A549 (cell line): ENCODE results near the gene GTF2A1. TPM values are rescaled to one million over a fixed set of nuclear protein-coding genes. Genes with fewer than 3 reads are reported as not detected.

ENCODE experiments used
- ATAC-seq, 2 experiments: fragments of 200-7000 bp in 1 of 2; fragments of >200 bp in 1 of 2; cut with Nextera tagmentation in 1 of 2; cut with Tn5 transposase in 1 of 2; 3 replicates each; pipeline versions ENCODE4 v1.8.0 to v1.9.1; 2018 to 2020; ENCODE audit warnings: mild to moderate bottlenecking in 1 of 2, moderate library complexity in 1 of 2
- CTCF ChIA-PET: fragments of 300-600 bp; sonication (Branson Sonifier 250); formaldehyde crosslinking; extraction: SDS; loops from one replicate; lab custom pipeline; 2021; ENCODE audit warnings: antibody characterized with exemption, inconsistent platforms; lab: Yijun Ruan, JAX
- POLR2A ChIA-PET: fragments of 350-600 bp; formaldehyde crosslinking; extraction: SDS; loops from one replicate; lab custom pipeline; 2021; ENCODE audit warnings: antibody characterized with exemption, inconsistent platforms; lab: Yijun Ruan, JAX
- DNase-seq, 2 experiments: peaks; one replicate each; pipeline versions ENCODE4 v3.0.0 to v3.0.0-alpha.2; 2011 to 2016; ENCODE audit warnings: low read depth in 1 of 2, low spot score in 1 of 2
- FAIRE-seq: peaks from 2 replicates; lab custom pipeline; 2011; peaks lifted over from hg19 to GRCh38; lab: Jason Lieb, UNC
- H3K27ac ChIP-seq, 2 experiments: fragments of >200 bp; sonication (Bioruptor Twin); formaldehyde crosslinking; 3 replicates each; pipeline ENCODE4 v1.5.1; 2016 to 2017
- H3K4me1 ChIP-seq: fragments of >200 bp; sonication (Bioruptor Twin); formaldehyde crosslinking; 3 replicates; pipeline ENCODE4 v1.6.1; 2016
- H3K4me2 ChIP-seq: fragments of >200 bp; sonication (Bioruptor Twin); formaldehyde crosslinking; 3 replicates; pipeline ENCODE4 v1.6.1; 2016
- H3K4me3 ChIP-seq: fragments of >200 bp; sonication (Bioruptor Twin); formaldehyde crosslinking; 3 replicates; pipeline ENCODE4 v1.5.1; 2016
- H3K9me3 ChIP-seq: fragments of >200 bp; sonication (Bioruptor Twin); formaldehyde crosslinking; 3 replicates; pipeline ENCODE4 v1.6.1; 2016
- CEBPB ChIP-seq, 2 experiments: fragments of >200 bp in 1 of 2; sonication (Bioruptor Twin) in 1 of 2; formaldehyde crosslinking in 1 of 2; IDR thresholded peaks; 2 replicates each; pipeline ENCODE4 v1.6.1; 2012 to 2016
- CHD2 ChIP-seq: fragments of 150-350 bp; IDR thresholded peaks from 2 replicates; pipeline ENCODE4 v1.6.1; 2014; ENCODE audit warnings: low read length; ENCODE audit not compliant: partially characterized antibody
- CHD4 ChIP-seq: fragments of 200-600 bp; sonication (generic); IDR thresholded peaks from 2 replicates; pipeline ENCODE4 v1.6.1; 2016; ENCODE audit warnings: antibody characterized with exemption, mild to moderate bottlenecking, borderline replicate concordance
- ESRRA ChIP-seq: fragments of 150-350 bp; IDR thresholded peaks from 2 replicates; pipeline ENCODE4 v1.6.1; 2014; ENCODE audit warnings: mild to moderate bottlenecking, low read length, borderline replicate concordance
- FOSB ChIP-seq: fragments of 250-450 bp; sonication (Bioruptor Pico); IDR thresholded peaks from 2 replicates; pipeline ENCODE4 v1.5.0; 2020; ENCODE audit warnings: mild to moderate bottlenecking, moderate library complexity
- GATA3 ChIP-seq: IDR thresholded peaks from 2 replicates; pipeline ENCODE4 v1.6.1; 2012; ENCODE audit warnings: borderline replicate concordance
- HOXB13 ChIP-seq: fragments of 250-450 bp; sonication (Bioruptor Pico); IDR thresholded peaks from 2 replicates; pipeline ENCODE4 v1.5.0; 2020; ENCODE audit warnings: low read depth, mild to moderate bottlenecking, moderate library complexity
- JUN ChIP-seq, 2 experiments: fragments of >200 bp; sonication (Bioruptor Twin); formaldehyde crosslinking; IDR thresholded peaks; 2 replicates in 1 of 2; 3 replicates in 1 of 2; pipeline ENCODE4 v1.6.1; 2016 to 2017
- JUNB ChIP-seq: fragments of >200 bp; sonication (Bioruptor Twin); formaldehyde crosslinking; IDR thresholded peaks from 2 replicates; pipeline ENCODE4 v1.6.1; 2016
- KDM5A ChIP-seq: fragments of 200-600 bp; sonication (generic); IDR thresholded peaks from 2 replicates; pipeline ENCODE4 v1.6.1; 2016; ENCODE audit warnings: antibody characterized with exemption, mild to moderate bottlenecking
- MYC ChIP-seq: IDR thresholded peaks from 2 replicates; pipeline ENCODE4 v1.6.1; 2012; ENCODE audit warnings: mild to moderate bottlenecking, inconsistent platforms, low read length, improper control_type of control experiment, borderline replicate concordance
- NFE2L2 ChIP-seq: fragments of 150-350 bp; conservative IDR thresholded peaks from 2 replicates; pipeline ENCODE4 v1.6.1; 2014; ENCODE audit warnings: low read length
- PHF8 ChIP-seq: fragments of 200-600 bp; sonication (generic); IDR thresholded peaks from 2 replicates; pipeline ENCODE4 v1.6.1; 2016; ENCODE audit warnings: low read depth, mild to moderate bottlenecking, antibody characterized with exemption, moderate library complexity, borderline replicate concordance
- POLR2AphosphoS2 ChIP-seq: conservative IDR thresholded peaks from 2 replicates; pipeline ENCODE4 v1.6.1; 2012; ENCODE audit warnings: low read length, improper control_type of control experiment, inconsistent platforms
- RAD21 ChIP-seq, 2 experiments: fragments of >200 bp in 1 of 2; sonication (Bioruptor Twin) in 1 of 2; formaldehyde crosslinking in 1 of 2; IDR thresholded peaks in 1 of 2; conservative IDR thresholded peaks in 1 of 2; 2 replicates in 1 of 2; 3 replicates in 1 of 2; pipeline ENCODE4 v1.6.1; 2012 to 2018; ENCODE audit warnings: inconsistent platforms in 1 of 2
- RARB ChIP-seq: fragments of 250-450 bp; sonication (Bioruptor Pico); IDR thresholded peaks from 2 replicates; pipeline ENCODE4 v1.8.0; 2021; ENCODE audit warnings: mild to moderate bottlenecking, moderate library complexity
- TP53 ChIP-seq: fragments of 250-450 bp; sonication (Bioruptor Pico); IDR thresholded peaks from 2 replicates; pipeline ENCODE4 v1.5.0; 2021; ENCODE audit warnings: mild to moderate bottlenecking, moderate library complexity
- ZC3H11A ChIP-seq: fragments of 450-650 bp; IDR thresholded peaks from 2 replicates; pipeline ENCODE4 v1.6.1; 2014; ENCODE audit warnings: antibody characterized with exemption, mild to moderate bottlenecking
- WGBS: methylation state at CpG from one replicate; pipeline ENCODE4 v1.1.6; 2017; ENCODE audit errors: missing lambda C conversion rate; 5-methylcytosine and 5-hydroxymethylcytosine counted together
- polyA plus RNA-seq, 4 experiments: library from polyadenylated mRNA; depleted of rRNA in 3 of 4; stranded (reverse); fragments of >200 nt; fragmentation: RNase III in 1 of 4; extraction: RNeasy Plus Mini Kit Qiagen cat#74134 plus additional on column Dnase treatment in 1 of 4; gene quantifications; 2 replicates in 3 of 4; 3 replicates in 1 of 4; pipeline ENCODE4 v1.2.3, GENCODE V29; 2011 to 2017
- TF ChIP-seq, protein P1 (sequence below): fragments of >200 bp; sonication (Bioruptor Twin); formaldehyde crosslinking; IDR thresholded peaks from 2 replicates; pipeline ENCODE4 v1.6.1; 2016
- TF ChIP-seq, protein P2 (sequence below): fragments of 200-600 bp; sonication (generic); IDR thresholded peaks from 2 replicates; pipeline ENCODE4 v1.6.1; 2016; ENCODE audit warnings: antibody characterized with exemption, mild to moderate bottlenecking, moderate library complexity
- TF ChIP-seq, protein P3 (sequence below): IDR thresholded peaks from 2 replicates; pipeline ENCODE4 v1.6.1; 2012
- TF ChIP-seq, protein P4 (sequence below): fragments of >200 bp; sonication (Bioruptor Twin); formaldehyde crosslinking; IDR thresholded peaks from 3 replicates; pipeline ENCODE4 v1.5.1; 2016

Gene GTF2A1
- polyA plus RNA-seq, 2 of the 4 experiments (the other 2 are of a cell fraction) = 12.5 to 19.6 TPM

DNA sequence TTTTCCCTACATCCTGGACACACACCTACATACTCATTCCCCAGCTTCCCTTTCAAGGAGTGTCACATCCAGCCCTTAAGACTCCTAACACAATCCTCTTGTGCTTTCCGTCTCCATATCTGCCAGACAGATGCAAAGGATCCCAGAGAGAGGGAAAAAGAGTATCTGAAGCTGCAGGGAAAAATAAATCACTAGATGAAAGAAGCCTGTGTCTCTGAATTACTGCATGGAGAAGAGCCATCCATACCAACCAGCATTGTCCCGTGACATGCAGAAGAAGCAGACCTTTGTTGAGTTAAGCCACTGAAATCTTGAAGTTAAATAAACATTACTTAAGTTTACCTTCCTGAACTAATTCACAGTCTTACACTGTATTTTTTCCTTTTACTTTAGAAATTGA, 54.6 kb downstream of the GTF2A1 start:
- ATAC-seq (no peak), DNase-seq (no peak), FAIRE-seq (no peak)
- TF ChIP-seq RAD21 (conservative IDR thresholded peaks at IDR 0.05 in 1 of 2, IDR thresholded peaks at IDR 0.05 in 1 of 2) = no peak
- TF ChIP-seq, protein P1, sequence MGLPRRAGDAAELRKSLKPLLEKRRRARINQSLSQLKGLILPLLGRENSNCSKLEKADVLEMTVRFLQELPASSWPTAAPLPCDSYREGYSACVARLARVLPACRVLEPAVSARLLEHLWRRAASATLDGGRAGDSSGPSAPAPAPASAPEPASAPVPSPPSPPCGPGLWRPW = no peak
- TF ChIP-seq NFE2L2 = no peak
- POLR2A ChIA-PET = no interaction called here
- Histone ChIP-seq H3K4me1 (peaks cover 6% of the 10 kb centered on the region; the same call in 1 of the 3 replicates), H3K27ac (no peak overlapping the region), H3K9me3 (no peaks in the 10 kb centered on the region), H3K4me3 (no peak overlapping the region), H3K4me2 (no peak overlapping the region)
- CTCF ChIA-PET = interaction anchor here (1.0 to 6.1 kb wide), 3 partner anchors 8 to 179 kb away, joined by 3 to 54 read pairs (median 5); no protein-coding TSS in a partner anchor
- WGBS = 84% methylated on average over 2 of the region's 2 CpGs

DNA sequence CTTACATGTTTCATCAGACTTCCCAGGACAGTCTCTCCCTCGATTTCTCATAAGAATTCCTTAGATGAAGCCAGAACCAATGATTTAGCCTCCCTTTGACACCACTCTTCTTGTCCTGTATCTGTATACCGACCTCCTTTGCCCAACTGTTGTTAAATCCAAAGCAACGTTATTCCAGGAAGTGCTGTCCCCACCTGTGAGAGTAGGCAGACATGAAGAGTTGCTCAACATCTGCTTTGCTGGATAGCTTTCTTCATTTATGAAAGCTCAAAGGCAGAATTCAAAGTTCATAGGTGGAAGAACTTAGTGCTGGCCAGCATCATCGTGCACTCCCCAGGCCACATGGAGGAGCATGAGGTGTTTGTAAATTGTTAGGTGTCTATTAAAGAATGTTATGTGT, 55.6 kb downstream of the GTF2A1 start:
- no peak for DNase-seq
- H3K4me2 ChIP-seq = no peak overlapping the region
- ATAC-seq = no peak
- H3K9me3 ChIP-seq = no peaks in the 10 kb centered on the region
- ChIA-PET CTCF (interaction anchor here (0.6 to 6.1 kb wide), 4 partner anchors 10 to 173 kb away, joined by 3 to 54 read pairs (median 6); no protein-coding TSS in a partner anchor), POLR2A (no interaction called here)
- TF ChIP-seq JUNB = no peak
- TF ChIP-seq KDM5A = no peak
- no peak for TF ChIP-seq GATA3
- TF ChIP-seq CHD2 = no peak
- TF ChIP-seq PHF8 = no peak
- no peak for TF ChIP-seq ZC3H11A
- TF ChIP-seq CHD4 = no peak
- no peak for TF ChIP-seq RARB (CRISPR knock-in tag)
- TF ChIP-seq, protein P2, sequence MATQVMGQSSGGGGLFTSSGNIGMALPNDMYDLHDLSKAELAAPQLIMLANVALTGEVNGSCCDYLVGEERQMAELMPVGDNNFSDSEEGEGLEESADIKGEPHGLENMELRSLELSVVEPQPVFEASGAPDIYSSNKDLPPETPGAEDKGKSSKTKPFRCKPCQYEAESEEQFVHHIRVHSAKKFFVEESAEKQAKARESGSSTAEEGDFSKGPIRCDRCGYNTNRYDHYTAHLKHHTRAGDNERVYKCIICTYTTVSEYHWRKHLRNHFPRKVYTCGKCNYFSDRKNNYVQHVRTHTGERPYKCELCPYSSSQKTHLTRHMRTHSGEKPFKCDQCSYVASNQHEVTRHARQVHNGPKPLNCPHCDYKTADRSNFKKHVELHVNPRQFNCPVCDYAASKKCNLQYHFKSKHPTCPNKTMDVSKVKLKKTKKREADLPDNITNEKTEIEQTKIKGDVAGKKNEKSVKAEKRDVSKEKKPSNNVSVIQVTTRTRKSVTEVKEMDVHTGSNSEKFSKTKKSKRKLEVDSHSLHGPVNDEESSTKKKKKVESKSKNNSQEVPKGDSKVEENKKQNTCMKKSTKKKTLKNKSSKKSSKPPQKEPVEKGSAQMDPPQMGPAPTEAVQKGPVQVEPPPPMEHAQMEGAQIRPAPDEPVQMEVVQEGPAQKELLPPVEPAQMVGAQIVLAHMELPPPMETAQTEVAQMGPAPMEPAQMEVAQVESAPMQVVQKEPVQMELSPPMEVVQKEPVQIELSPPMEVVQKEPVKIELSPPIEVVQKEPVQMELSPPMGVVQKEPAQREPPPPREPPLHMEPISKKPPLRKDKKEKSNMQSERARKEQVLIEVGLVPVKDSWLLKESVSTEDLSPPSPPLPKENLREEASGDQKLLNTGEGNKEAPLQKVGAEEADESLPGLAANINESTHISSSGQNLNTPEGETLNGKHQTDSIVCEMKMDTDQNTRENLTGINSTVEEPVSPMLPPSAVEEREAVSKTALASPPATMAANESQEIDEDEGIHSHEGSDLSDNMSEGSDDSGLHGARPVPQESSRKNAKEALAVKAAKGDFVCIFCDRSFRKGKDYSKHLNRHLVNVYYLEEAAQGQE = no peak
- TF ChIP-seq HOXB13 (CRISPR knock-in tag) = no peak
- TF ChIP-seq, protein P3, sequence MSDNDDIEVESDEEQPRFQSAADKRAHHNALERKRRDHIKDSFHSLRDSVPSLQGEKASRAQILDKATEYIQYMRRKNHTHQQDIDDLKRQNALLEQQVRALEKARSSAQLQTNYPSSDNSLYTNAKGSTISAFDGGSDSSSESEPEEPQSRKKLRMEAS = no peak
- TF ChIP-seq CEBPB (IDR thresholded peaks at IDR 0.05) = no peak
- TF ChIP-seq TP53 (CRISPR knock-in tag) = no peak
- no peak for TF ChIP-seq JUN (IDR thresholded peaks at IDR 0.05)
- no peak for TF ChIP-seq MYC
- no peak for TF ChIP-seq FOSB (CRISPR knock-in tag)
- TF ChIP-seq, protein P1 = no peak
- TF ChIP-seq POLR2AphosphoS2 = no peak
- TF ChIP-seq, protein P4, sequence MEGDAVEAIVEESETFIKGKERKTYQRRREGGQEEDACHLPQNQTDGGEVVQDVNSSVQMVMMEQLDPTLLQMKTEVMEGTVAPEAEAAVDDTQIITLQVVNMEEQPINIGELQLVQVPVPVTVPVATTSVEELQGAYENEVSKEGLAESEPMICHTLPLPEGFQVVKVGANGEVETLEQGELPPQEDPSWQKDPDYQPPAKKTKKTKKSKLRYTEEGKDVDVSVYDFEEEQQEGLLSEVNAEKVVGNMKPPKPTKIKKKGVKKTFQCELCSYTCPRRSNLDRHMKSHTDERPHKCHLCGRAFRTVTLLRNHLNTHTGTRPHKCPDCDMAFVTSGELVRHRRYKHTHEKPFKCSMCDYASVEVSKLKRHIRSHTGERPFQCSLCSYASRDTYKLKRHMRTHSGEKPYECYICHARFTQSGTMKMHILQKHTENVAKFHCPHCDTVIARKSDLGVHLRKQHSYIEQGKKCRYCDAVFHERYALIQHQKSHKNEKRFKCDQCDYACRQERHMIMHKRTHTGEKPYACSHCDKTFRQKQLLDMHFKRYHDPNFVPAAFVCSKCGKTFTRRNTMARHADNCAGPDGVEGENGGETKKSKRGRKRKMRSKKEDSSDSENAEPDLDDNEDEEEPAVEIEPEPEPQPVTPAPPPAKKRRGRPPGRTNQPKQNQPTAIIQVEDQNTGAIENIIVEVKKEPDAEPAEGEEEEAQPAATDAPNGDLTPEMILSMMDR = no peak
- TF ChIP-seq ESRRA = no peak
- 50% methylated on average over 4 of the region's 4 CpGs for WGBS
- H3K4me3 ChIP-seq = no peak overlapping the region
- H3K27ac ChIP-seq = no peak overlapping the region
- no peak for FAIRE-seq
- H3K4me1 ChIP-seq = peaks cover 6% of the 10 kb centered on the region; the same call in 1 of the 3 replicates
